ENCODE measurements around the gene HNRNPL.

GRCh38 chr19:38851622-38852230 lies 1.9 kb upstream of the HNRNPL start:
- TF ChIP-seq EZH2 (IDR thresholded peaks at IDR 0.05; ENCODE audit: insufficient read depth, poor library complexity, severe bottlenecking) (no peak), EZH2phosphoT487 (IDR thresholded peaks at IDR 0.05; ENCODE audit: insufficient read depth, low read depth) (no peak)
